AG10803 (cell line): ENCODE measurements around the gene ITGA11.

Experiments used
- DNase-seq: peaks from one replicate; pipeline ENCODE4 v3.0.0; 2010; ENCODE audit warnings: low read depth
- H3K4me3 ChIP-seq: 2 replicates; pipeline ENCODE4 v1.5.1; 2011; ENCODE audit warnings: mild to moderate bottlenecking, low read length, control low read depth
- CTCF ChIP-seq: conservative IDR thresholded peaks from 2 replicates; pipeline ENCODE4 v1.5.1; 2011; ENCODE audit warnings: mild to moderate bottlenecking, low read length, control low read depth, inconsistent platforms

ITGA11 gene

GRCh38 chr15:68278595-68279405 is 153.2 kb downstream of the ITGA11 start:
- no peak for DNase-seq
- peak overlapping the region; percentile 98 for H3K4me3 ChIP-seq
- no peak for TF ChIP-seq CTCF

- no peak for DNase-seq
- TF ChIP-seq CTCF, result peak; percentile 36; the same call in 1 of the 2 replicates
- H3K4me3 ChIP-seq, result peak overlapping the region; percentile 98
Measured at GRCh38 chr15:68278345-68278594, 153.7 kb downstream of the ITGA11 start.

GRCh38 chr15:68277603-68278344 is 154.2 kb downstream of the ITGA11 start, which contains the start of gene FEM1B:
TSS of gene FEM1B (plus strand) at chr15:68277745. CDS start at chr15:68278418, 673 bp downstream.
- TF ChIP-seq CTCF, result no peak
- H3K4me3 ChIP-seq, result peak within 1 kb of the TSS; percentile 98
- peak; percentile 93 for DNase-seq

GRCh38 chr15:68277131-68277602 is 154.8 kb downstream of the ITGA11 start:
- H3K4me3 ChIP-seq, result peak overlapping the region; percentile 98
- TF ChIP-seq CTCF, result no peak
- DNase-seq, result peak; percentile 59

- no peak for TF ChIP-seq CTCF
- peak overlapping the region; percentile 98 for H3K4me3 ChIP-seq
Measured at GRCh38 chr15:68276668-68277067, 155.3 kb downstream of the ITGA11 start.

GRCh38 chr15:68275165-68275746 is 156.7 kb downstream of the ITGA11 start:
- DNase-seq, result no peak
- no peak for TF ChIP-seq CTCF
- no peak overlapping the region for H3K4me3 ChIP-seq

More at GRCh38 chr15:68276668-68277067, 155.3 kb downstream of the ITGA11 start:
- no peak for DNase-seq
